ENCODE data around the gene UPK2. TPM values are rescaled to one million over a fixed set of nuclear protein-coding genes. Genes with fewer than 3 reads are reported as not detected.
"Not testable (repeated sequence)": the region's sequence is repeated elsewhere in the genome, so short reads cannot be mapped to it uniquely, and the experiment has no call there.

The UPK2 gene
- total RNA-seq, 1 experiment from 2014 or later: not detected

DNA sequence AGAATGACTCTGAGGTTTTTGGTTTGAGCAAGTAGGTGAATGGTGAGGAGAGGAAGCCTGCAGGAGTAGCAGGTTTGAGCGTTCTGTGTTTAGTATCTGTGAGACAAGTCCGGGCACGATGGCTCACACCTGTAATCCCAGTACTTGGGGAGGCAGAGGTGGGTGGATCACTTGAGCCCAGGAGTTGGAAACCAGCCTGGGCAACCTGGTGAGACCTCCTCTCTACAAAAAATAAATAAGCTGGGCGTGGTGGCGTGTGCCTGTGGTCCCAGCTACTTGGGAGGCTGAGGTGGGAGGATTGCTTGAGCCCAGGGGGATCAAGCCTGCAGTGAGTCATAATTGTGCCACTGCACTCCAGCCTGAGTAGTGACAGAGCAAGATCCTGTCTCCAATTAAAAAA, 32.2 kb downstream of the UPK2 start:
- no peak for DNase-seq (ENCODE audit: low read depth)

DNA sequence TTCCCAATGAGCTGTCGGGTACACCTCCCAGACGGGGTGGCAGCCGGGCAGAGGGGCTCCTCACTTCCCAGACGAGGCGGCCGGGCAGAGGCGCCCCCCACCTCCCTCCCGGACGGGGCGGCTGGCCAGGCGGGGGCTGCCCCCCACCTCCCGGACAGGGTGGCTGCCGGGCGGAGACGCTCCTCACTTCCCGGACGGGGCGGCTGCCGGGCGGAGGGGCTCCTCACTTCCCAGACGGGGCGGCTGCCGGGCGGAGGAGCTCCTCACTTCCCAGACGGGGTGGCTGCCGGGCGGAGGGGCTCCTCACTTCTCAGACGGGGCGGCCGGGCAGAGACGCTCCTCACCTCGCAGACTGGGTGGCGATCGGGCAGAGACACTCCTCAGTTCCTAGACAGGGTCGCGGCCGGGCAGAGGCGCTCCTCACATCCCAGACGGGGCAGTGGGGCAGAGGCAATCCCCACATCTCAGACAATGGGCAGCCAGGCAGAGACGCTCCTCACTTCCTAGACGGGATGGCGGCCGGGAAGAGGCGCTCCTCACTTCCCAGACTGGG, 35.5 kb downstream of the UPK2 start:
- DNase-seq (ENCODE audit: low read depth): not testable (repeated sequence)

DNA sequence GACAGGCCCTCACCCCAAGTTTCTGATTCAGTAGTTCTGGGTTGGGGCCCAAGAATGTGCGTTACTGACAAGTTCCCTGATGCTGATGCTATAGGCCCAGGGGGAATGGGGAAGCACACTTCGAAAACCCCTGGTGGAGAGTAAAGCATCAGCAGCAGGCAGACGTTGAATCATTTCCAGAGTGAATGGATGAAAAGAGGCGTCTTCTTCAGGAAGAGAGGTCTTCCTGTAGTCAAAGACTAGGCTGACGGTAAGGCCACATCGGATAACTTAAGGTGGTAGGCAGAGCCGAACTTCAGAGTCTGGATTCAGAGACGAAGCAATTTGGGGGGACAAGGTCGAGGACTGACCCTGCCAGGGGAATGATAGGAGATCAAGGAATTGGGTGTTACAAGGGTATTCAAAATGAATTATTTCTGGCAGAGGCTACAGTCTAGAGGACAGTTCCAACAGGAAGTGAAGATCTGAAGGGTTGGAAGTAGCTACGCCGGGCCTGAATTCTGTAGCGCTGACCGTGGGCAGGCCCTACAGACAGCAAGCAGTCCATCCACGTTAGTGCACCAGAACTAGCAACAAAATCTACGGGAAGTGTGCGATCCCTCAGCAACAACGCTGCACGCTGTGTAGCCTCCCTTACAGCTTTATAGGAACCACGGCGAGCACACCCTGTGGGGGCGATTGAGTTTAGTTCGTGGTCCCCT, 41.0 kb downstream of the UPK2 start:
- DNase-seq (ENCODE audit: low read depth): no peak

DNA sequence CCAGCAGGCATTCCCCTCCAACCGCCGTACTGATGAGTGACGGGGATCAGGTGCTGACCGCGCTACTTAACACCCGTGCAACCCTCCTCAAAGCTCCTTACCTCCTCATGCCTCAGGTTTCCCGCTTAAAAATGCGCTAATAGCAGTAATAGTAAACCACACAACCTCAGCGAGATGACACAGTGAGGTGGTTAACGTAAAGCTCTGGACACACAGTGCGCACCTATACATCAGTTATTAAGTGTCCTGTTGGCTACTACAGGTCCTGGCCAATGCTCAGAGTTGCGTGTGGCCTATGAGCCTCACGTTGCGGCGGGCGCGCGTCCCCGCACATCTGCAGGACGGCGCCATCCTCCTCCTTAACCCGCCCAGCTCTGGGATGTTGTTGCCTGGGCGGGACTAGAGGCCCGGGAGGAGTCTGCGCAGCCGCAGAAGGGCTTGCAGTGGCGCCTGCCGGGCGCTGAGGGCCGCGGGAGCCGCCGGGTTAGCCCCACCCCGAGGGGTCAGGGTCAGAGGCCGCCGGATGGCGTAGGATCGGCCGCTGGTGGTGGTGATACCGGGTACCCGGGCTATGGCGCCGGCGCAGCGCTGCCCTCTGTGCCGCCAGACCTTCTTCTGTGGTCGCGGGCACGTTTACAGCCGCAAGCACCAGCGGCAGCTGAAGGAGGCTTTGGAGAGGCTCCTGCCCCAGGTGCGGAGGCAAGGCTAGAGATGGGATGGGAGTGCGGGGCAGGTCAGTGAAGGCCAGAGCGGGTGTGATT, 41.7 kb downstream of the UPK2 start, which contains the start of gene CENATAC:
Gene CENATAC (plus strand): TSS at position 512 of the 761 bp plus-strand sequence. CDS start 60 bp downstream, at position 572.
- peak; percentile 89 for DNase-seq (ENCODE audit: low read depth)

DNA sequence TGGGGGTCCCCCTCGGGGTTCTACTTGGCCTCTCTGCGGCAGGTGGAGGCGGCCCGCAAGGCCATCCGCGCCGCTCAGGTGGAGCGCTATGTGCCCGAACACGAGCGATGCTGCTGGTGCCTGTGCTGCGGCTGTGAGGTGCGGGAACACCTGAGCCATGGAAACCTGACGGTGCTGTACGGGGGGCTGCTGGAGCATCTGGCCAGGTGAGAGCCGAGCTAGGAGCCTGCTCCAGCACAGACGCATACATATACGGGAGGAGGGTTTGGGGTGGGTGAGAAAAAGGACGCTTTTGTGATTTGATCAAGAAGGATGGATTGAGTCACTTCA, 42.3 kb downstream of the UPK2 start:
- DNase-seq (ENCODE audit: low read depth): no peak

DNA sequence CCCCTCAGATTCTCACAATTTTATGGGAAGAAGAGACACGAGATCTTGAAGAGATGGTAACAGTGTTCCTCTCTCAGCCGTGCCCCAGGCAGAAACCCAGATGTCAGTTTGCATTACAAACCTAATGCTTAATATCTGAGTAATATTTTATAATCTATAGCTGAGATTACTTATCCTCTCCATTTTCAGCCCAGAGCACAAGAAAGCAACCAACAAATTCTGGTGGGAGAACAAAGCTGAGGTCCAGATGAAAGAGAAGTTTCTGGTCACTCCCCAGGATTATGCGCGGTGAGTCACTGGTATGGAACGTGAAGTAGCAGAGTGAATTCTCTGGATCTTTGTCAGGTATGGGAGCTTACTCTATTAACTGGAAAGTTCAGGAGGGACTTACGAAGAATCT, 42.7 kb downstream of the UPK2 start:
- DNase-seq (ENCODE audit: low read depth): peak; percentile 93

DNA sequence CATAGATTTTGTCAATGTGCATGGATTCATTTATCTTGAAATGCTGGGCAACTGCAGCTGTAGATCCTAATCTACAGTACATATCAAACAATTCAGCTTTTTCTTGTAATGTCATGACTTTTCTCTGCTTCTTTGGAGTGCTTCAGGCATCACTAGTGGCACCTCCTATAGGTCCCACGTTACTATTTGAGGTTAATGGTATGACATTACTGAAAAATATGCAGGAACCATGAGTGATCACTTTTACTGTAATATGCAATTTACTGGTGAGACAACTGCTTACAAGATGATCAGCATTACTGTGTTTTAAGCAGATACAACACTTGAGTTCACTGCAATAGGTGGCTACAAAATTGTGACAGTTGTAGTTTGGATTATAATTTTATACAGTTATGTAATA, 44.8 kb downstream of the UPK2 start:
- DNase-seq (ENCODE audit: low read depth): peak; percentile 44

DNA sequence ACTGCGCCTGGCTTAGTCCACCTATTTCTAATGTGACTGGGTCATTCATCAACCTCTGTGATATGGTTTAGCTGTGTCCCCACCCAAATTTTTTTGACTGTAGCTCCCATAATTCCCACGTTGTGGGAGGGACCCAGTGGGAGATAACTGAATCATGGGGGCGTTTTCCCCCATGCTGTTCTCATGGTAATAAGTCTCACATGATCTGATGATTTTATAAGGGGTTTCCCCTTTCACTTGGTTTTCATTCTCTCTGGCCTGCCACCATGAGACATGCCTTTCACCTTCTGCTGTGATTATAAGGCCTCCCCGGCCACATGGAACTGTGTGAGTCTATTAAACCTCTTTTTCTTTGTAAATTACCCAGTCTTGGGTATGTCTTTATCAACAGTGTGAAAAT, 50.6 kb downstream of the UPK2 start:
- no peak for DNase-seq (ENCODE audit: low read depth)

Other genes starting within 250 kb of the UPK2 start
- gene DDX6, start 165.1 kb upstream of the UPK2 start, total RNA-seq (2014; rRNA removed; shearing (Covaris generic)): 42.2 and 70.8 TPM in 2 replicates
- not detected in 2 replicates for gene CXCR5, start 72.4 kb upstream of the UPK2 start, total RNA-seq (2014; rRNA removed; shearing (Covaris generic))
- gene BCL9L, start 30.4 kb upstream of the UPK2 start, total RNA-seq (2014; rRNA removed; shearing (Covaris generic)): 15.9 and 27.4 TPM in 2 replicates
- gene FOXR1, start 15.5 kb downstream of the UPK2 start, total RNA-seq (2014; rRNA removed; shearing (Covaris generic)): not detected in 2 replicates
- gene CENATAC, start 41.8 kb downstream of the UPK2 start, total RNA-seq (2014; rRNA removed; shearing (Covaris generic)): 12.8 and 16.3 TPM in 2 replicates
- gene RPS25, start 62.0 kb downstream of the UPK2 start, total RNA-seq (2014; rRNA removed; shearing (Covaris generic)): 1,736 and 1,882 TPM in 2 replicates
- 114 and 143 TPM in 2 replicates for gene TRAPPC4, start 62.5 kb downstream of the UPK2 start, total RNA-seq (2014; rRNA removed; shearing (Covaris generic))
- 26.5 and 29.5 TPM in 2 replicates for gene SLC37A4, start 74.6 kb downstream of the UPK2 start, total RNA-seq (2014; rRNA removed; shearing (Covaris generic))
- gene HYOU1, start 100.9 kb downstream of the UPK2 start, total RNA-seq (2014; rRNA removed; shearing (Covaris generic)): 152 and 234 TPM in 2 replicates
- gene VPS11, start 111.5 kb downstream of the UPK2 start, total RNA-seq (2014; rRNA removed; shearing (Covaris generic)): 18.9 and 20.9 TPM in 2 replicates
- 17.2 and 18.5 TPM in 2 replicates for gene HMBS, start 128.6 kb downstream of the UPK2 start, total RNA-seq (2014; rRNA removed; shearing (Covaris generic))
- gene DPAGT1, start 145.6 kb downstream of the UPK2 start, total RNA-seq (2014; rRNA removed; shearing (Covaris generic)): 42.1 and 50.9 TPM in 2 replicates
- 7.1 and 10.3 TPM in 2 replicates for gene C2CD2L, start 151.0 kb downstream of the UPK2 start, total RNA-seq (2014; rRNA removed; shearing (Covaris generic))
- gene HINFP, start 165.3 kb downstream of the UPK2 start, total RNA-seq (2014; rRNA removed; shearing (Covaris generic)): 10.8 and 20.1 TPM in 2 replicates
- 0.49 TPM in 1 of 2 replicates, not detected in the other for gene ABCG4, start 192.8 kb downstream of the UPK2 start, total RNA-seq (2014; rRNA removed; shearing (Covaris generic))
- gene NLRX1, start 212.4 kb downstream of the UPK2 start, total RNA-seq (2014; rRNA removed; shearing (Covaris generic)): 15.9 and 16.8 TPM in 2 replicates
- not detected in 2 replicates for gene NHERF4, start 229.2 kb downstream of the UPK2 start, total RNA-seq (2014; rRNA removed; shearing (Covaris generic))